GM12878 (cell line): ENCODE measurements around the gene CANX. TPM values are rescaled to one million over a fixed set of nuclear protein-coding genes. Genes with fewer than 3 reads are reported as not detected.

Experiments used
- BACH1 ChIP-seq: fragments of 450-650 bp; IDR thresholded peaks from 2 replicates; pipeline ENCODE4 v1.6.1; 2017; ENCODE audit warnings: mild to moderate bottlenecking, borderline replicate concordance
- E2F8 ChIP-seq: fragments of 450-650 bp; IDR thresholded peaks from 2 replicates; pipeline ENCODE4 v1.6.1; 2018; ENCODE audit warnings: mild to moderate bottlenecking, low read depth, moderate library complexity; ENCODE audit not compliant: partially characterized antibody
- EED ChIP-seq: sonication (generic); IDR thresholded peaks from 2 replicates; pipeline ENCODE4 v1.6.1; 2016; ENCODE audit warnings: antibody characterized with exemption, low read depth
- IKZF1 ChIP-seq: fragments of 450-650 bp; conservative IDR thresholded peaks from 2 replicates; pipeline ENCODE4 v1.6.1; 2017; ENCODE audit warnings: antibody characterized with exemption, mild to moderate bottlenecking
- MLLT1 ChIP-seq: fragments of 450-650 bp; IDR thresholded peaks from 2 replicates; pipeline ENCODE4 v1.6.1; 2016; ENCODE audit warnings: mild to moderate bottlenecking
- MYC ChIP-seq: IDR thresholded peaks from 2 replicates; pipeline ENCODE4 v1.6.1; 2011; ENCODE audit warnings: mild to moderate bottlenecking, low read length, moderate library complexity, inconsistent platforms; ENCODE audit not compliant: insufficient read depth, insufficient replicate concordance, insufficient read length, severe bottlenecking
- NFXL1 ChIP-seq: fragments of 450-650 bp; IDR thresholded peaks from 2 replicates; pipeline ENCODE4 v1.6.1; 2017; ENCODE audit warnings: antibody characterized with exemption, mild to moderate bottlenecking, borderline replicate concordance
- NFYB ChIP-seq: IDR thresholded peaks from 2 replicates; pipeline ENCODE4 v1.6.1; 2011; ENCODE audit warnings: low read depth, mild to moderate bottlenecking, low read length, improper control_type of control experiment, moderate library complexity; ENCODE audit not compliant: insufficient read depth
- RFX5 ChIP-seq: IDR thresholded peaks from 2 replicates; pipeline ENCODE4 v1.6.1; 2011; ENCODE audit warnings: low read depth, low read length, improper control_type of control experiment
- SREBF2 ChIP-seq: IDR thresholded peaks from 2 replicates; pipeline ENCODE4 v1.6.1; 2012; ENCODE audit warnings: mild to moderate bottlenecking, low read length
- ZBTB11 ChIP-seq: fragments of 450-650 bp; formaldehyde crosslinking; IDR thresholded peaks from 2 replicates; pipeline ENCODE4 v1.5.0; 2022; ENCODE audit warnings: mild to moderate bottlenecking, missing genetic modification characterization
- ZNF24 ChIP-seq: fragments of 450-650 bp; IDR thresholded peaks from 2 replicates; pipeline ENCODE4 v1.6.1; 2017; ENCODE audit warnings: antibody characterized with exemption, mild to moderate bottlenecking
- polyA plus RNA-seq, 11 experiments: library from polyadenylated mRNA; depleted of rRNA in 4 of 11; unstranded in 6 of 11; stranded (reverse) in 5 of 11; fragments of >200 nt; fragmentation: Nextera tagmentation in 4 of 11; fragmentation: Illumina TruSeq in 1 of 11; extraction: Ambion mirVana in 4 of 11; extraction: Trizol in 1 of 11; gene quantifications; 1 replicate in 1 of 11; 2 replicates in 10 of 11; pipeline versions ENCODE4 v1.2.1 to v1.2.3, GENCODE V29; 2011 to 2016; ENCODE audit warnings: inconsistent platforms in 2 of 11, missing spikeins in 2 of 11, low read depth in 1 of 11
- total RNA-seq, 4 experiments: library from RNA; depleted of rRNA in 3 of 4; stranded (reverse); fragments of >200 nt in 3 of 4; fragmentation: Illumina TruSeq in 1 of 4; extraction: Trizol in 1 of 4; gene quantifications; 2 replicates each; pipeline versions ENCODE4 v1.2.1 to v1.2.3, GENCODE V29; 2013 to 2021
- TF ChIP-seq, protein P1 (sequence below): fragments of 450-650 bp; IDR thresholded peaks from 2 replicates; pipeline ENCODE4 v1.6.1; 2016; ENCODE audit warnings: mild to moderate bottlenecking
- TF ChIP-seq, protein P2 (sequence below): IDR thresholded peaks from 2 replicates; pipeline ENCODE4 v1.6.1; 2012; ENCODE audit warnings: mild to moderate bottlenecking, low read depth, low read length

Gene CANX
- total and polyA plus RNA-seq, 10 of the 15 experiments (the other 5 are each of a cell fraction or from before 2014, with no cell fraction given) = 78.2 to 602 (median 412) TPM

- TF ChIP-seq MLLT1 (peak; percentile 9; the same call in 1 of the 2 replicates), E2F8 (no peak), BACH1 (no peak; the same call in none of the 2 replicates), RFX5 (no peak), ZNF24 (no peak), NFXL1 (no peak), ZBTB11 (CRISPR knock-in tag) (no peak), SREBF2 (no peak), EED (no peak), IKZF1 (peak; percentile 97), MYC (peak; percentile 23), NFYB (no peak)
- TF ChIP-seq, protein P1, sequence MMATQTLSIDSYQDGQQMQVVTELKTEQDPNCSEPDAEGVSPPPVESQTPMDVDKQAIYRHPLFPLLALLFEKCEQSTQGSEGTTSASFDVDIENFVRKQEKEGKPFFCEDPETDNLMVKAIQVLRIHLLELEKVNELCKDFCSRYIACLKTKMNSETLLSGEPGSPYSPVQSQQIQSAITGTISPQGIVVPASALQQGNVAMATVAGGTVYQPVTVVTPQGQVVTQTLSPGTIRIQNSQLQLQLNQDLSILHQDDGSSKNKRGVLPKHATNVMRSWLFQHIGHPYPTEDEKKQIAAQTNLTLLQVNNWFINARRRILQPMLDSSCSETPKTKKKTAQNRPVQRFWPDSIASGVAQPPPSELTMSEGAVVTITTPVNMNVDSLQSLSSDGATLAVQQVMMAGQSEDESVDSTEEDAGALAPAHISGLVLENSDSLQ = no peak
- TF ChIP-seq, protein P2, sequence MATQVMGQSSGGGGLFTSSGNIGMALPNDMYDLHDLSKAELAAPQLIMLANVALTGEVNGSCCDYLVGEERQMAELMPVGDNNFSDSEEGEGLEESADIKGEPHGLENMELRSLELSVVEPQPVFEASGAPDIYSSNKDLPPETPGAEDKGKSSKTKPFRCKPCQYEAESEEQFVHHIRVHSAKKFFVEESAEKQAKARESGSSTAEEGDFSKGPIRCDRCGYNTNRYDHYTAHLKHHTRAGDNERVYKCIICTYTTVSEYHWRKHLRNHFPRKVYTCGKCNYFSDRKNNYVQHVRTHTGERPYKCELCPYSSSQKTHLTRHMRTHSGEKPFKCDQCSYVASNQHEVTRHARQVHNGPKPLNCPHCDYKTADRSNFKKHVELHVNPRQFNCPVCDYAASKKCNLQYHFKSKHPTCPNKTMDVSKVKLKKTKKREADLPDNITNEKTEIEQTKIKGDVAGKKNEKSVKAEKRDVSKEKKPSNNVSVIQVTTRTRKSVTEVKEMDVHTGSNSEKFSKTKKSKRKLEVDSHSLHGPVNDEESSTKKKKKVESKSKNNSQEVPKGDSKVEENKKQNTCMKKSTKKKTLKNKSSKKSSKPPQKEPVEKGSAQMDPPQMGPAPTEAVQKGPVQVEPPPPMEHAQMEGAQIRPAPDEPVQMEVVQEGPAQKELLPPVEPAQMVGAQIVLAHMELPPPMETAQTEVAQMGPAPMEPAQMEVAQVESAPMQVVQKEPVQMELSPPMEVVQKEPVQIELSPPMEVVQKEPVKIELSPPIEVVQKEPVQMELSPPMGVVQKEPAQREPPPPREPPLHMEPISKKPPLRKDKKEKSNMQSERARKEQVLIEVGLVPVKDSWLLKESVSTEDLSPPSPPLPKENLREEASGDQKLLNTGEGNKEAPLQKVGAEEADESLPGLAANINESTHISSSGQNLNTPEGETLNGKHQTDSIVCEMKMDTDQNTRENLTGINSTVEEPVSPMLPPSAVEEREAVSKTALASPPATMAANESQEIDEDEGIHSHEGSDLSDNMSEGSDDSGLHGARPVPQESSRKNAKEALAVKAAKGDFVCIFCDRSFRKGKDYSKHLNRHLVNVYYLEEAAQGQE = no peak
Measured at GRCh38 chr5:179678223-179679013, 20.3 kb upstream of the CANX start (continued).
